ENCODE data around the gene WDR90.
A peak's percentile ranks its signal among the peaks of the same experiment; 100 is the strongest.

WDR90 gene

DNA sequence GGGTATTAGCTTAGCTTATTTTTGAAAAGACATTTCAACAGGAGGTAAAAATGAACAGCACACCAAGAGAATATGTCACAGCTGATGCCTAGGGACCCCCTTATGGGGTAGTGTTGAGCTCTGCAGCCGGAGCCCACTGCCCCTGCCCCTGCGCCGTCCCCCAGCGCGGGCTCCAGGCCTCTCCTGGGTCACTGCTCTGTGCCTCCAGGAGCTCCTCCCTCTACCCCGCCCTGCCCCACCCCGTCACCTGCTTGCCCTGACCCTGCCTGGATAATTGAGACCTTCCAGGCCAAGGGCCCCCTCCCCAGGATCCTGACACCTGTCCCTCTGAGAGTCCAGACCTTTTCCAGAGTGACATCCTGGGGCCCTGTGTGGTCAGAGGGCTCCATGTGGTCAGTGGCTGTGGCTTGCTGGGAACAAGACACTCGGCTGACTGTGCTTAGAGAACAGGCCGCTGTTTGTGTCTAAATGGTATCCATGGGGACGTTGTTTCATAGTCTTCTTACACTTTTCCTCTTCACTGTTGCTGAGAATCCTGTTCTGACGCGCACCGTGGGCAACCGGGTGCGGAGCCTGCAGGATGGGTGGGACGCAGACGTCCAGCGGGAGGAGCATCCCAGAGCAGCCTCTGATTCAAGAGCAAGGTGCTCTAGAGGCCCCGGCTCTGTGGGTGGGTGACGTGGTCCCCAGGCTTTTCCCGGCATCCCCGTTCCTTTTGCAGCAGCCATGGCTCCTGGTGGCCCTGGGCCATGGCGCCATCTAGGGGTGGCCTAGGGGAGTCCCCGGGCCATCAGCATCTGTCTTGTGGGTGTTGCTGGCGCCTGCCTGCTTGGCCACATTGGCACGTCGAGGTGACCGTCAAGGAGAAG, 38.4 kb upstream of the WDR90 start:
- Histone ChIP-seq H3K4me1 (peaks cover 0 to 57% (median 44%) of the 10 kb centered on the region in 10 experiments; a peak in 16 of 20 replicates), H3K27ac (peak overlapping the region in 3 of 11 experiments; percentile 28 to 32 (median 30); a peak in 2 of 22 replicates), H3K4me2 (peak overlapping the region in 8 of 11 experiments; percentile 51 to 83 (median 71); a peak in 15 of 22 replicates), H3K9ac (peak overlapping the region in 5 of 11 experiments; percentile 24 to 65 (median 54); a peak in 8 of 22 replicates), H3K27me3 (no peaks in the 10 kb centered on the region), H3K36me3 (peaks cover 9 to 38% (median 23%) of the 10 kb centered on the region in 11 experiments; a peak in 18 of 22 replicates), H4K20me1 (peaks cover 32 to 73% (median 57%) of the 10 kb centered on the region in 11 experiments; a peak in 21 of 22 replicates), H3K9me3 (replicated peaks in 1 of 11) (peaks cover 0 to 44% (median 34%) of the 10 kb centered on the region in 11 experiments; a peak in 21 of 22 replicates), H3K4me3 (no peak overlapping the region)
- no peak for TF ChIP-seq Cebpa-rat (IDR thresholded peaks at IDR 0.05)

DNA sequence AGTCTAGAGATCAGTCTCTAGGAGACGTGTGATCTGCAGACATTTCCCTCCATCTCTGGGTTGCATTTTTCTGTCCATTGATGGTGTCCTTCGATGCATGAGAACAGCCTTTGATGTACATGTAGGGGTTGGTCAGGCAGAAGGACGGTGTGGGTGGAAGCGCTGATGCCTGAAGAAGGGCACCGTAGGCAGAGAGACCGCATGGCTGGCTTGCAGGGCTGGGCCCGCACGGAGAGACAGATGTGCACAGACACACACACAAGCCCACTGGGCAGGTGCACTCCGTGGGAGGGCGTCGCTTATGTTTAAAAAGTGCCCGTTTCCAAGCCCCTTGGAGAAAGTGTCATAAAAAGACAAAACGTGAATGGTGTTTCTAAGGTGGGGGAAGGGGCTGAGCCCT, 34.0 kb upstream of the WDR90 start:
- TF ChIP-seq Cebpa-rat (IDR thresholded peaks at IDR 0.05): no peak
- Histone ChIP-seq H3K4me2 (peak overlapping the region in 9 of 11 experiments; percentile 13 to 82 (median 56); a peak in 16 of 22 replicates), H3K4me1 (peaks cover 0 to 36% (median 28%) of the 10 kb centered on the region in 10 experiments; a peak in 16 of 20 replicates), H3K27ac (no peak overlapping the region), H3K36me3 (peaks cover 8 to 35% (median 15%) of the 10 kb centered on the region in 11 experiments; a peak in 15 of 22 replicates), H3K9me3 (replicated peaks in 1 of 11) (peaks cover 0 to 22% (median 15%) of the 10 kb centered on the region in 11 experiments; a peak in 19 of 22 replicates), H4K20me1 (peaks cover 25 to 78% (median 67%) of the 10 kb centered on the region in 11 experiments; a peak in 21 of 22 replicates), H3K9ac (peak overlapping the region in 1 of 11 experiments; percentile 44; a peak in 1 of 22 replicates), H3K27me3 (no peaks in the 10 kb centered on the region), H3K4me3 (no peak overlapping the region)

DNA sequence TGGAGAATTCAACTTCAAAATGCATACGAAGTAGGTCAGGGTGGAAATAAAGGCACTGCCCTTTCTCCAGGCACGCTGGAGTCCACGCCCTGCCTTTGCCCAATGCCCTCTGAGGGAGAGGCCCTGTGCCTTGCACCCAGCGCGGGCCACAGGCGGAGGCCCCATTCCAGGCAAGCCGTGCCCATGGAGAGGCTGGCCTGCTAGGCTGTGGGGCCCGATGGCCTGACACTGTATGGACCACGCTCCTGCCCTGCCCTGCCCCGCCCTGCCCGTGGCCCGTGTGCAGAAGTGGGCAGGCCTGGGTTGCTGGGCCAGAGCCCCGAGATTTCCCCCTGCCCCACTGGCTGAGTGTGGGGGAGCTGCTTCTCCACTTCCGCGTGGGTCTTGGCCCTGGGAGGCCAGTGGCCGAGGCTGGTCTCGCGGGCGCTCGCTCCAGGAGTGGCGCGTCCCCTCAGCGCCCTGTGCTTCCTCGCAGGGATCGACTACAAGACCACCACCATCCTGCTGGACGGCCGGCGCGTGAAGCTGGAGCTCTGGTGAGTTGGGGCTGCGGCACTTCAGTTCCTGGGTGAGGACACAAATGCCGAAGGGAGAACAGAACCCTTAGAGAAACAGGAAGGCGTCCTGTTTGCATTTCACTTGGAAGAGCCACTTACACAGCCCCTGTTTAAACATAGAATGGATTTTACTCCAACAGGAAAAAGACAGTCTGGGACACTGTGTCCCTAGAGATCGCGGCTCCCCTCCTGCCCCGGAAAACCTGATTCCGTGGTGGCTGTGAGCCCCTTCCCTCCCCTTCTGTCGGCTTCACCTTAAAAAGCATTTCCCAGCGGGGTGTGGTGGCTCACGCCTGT, 32.2 kb upstream of the WDR90 start:
- Histone ChIP-seq H3K27ac (no peak overlapping the region), H3K27me3 (no peaks in the 10 kb centered on the region), H3K4me2 (no peak overlapping the region), H3K9ac (no peak overlapping the region), H3K4me3 (no peak overlapping the region), H4K20me1 (peaks cover 29 to 82% (median 66%) of the 10 kb centered on the region in 11 experiments; a peak in 21 of 22 replicates), H3K9me3 (replicated peaks in 1 of 11) (peaks cover 0 to 13% (median 12%) of the 10 kb centered on the region in 11 experiments; a peak in 19 of 22 replicates), H3K4me1 (peaks cover 0 to 38% (median 31%) of the 10 kb centered on the region in 10 experiments; a peak in 16 of 20 replicates), H3K36me3 (peaks cover 8 to 37% (median 15%) of the 10 kb centered on the region in 11 experiments; a peak in 15 of 22 replicates)
- TF ChIP-seq Cebpa-rat (IDR thresholded peaks at IDR 0.05): no peak

DNA sequence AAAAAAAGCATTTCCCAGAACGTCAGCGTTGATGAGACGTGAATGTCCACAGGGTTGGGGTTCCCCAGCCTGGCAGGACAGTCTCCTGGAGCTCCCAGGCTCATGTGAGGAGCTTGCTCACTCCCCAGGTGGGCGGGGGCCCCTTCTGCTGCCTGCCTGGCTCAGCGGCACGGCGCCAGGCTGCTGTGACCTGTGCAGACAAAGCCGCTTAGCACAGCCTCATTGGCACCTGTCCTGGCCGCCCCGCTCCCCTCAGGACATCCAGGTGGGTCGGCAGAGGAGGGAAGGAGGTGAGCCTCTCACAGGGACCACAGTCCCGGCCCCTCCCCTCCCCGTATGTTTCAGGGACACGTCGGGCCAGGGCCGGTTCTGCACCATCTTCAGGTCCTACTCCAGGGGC, 31.3 kb upstream of the WDR90 start:
- Histone ChIP-seq H3K4me2 (no peak overlapping the region), H3K27ac (no peak overlapping the region), H3K4me3 (no peak overlapping the region), H4K20me1 (peaks cover 29 to 91% (median 75%) of the 10 kb centered on the region in 11 experiments; a peak in 21 of 22 replicates), H3K36me3 (peaks cover 8 to 37% (median 15%) of the 10 kb centered on the region in 11 experiments; a peak in 15 of 22 replicates), H3K9ac (no peak overlapping the region), H3K9me3 (replicated peaks in 1 of 11) (peaks cover 0 to 13% (median 12%) of the 10 kb centered on the region in 11 experiments; a peak in 19 of 22 replicates), H3K4me1 (peaks cover 0 to 45% (median 35%) of the 10 kb centered on the region in 10 experiments; a peak in 16 of 20 replicates), H3K27me3 (no peaks in the 10 kb centered on the region)
- no peak for TF ChIP-seq Cebpa-rat (IDR thresholded peaks at IDR 0.05)

DNA sequence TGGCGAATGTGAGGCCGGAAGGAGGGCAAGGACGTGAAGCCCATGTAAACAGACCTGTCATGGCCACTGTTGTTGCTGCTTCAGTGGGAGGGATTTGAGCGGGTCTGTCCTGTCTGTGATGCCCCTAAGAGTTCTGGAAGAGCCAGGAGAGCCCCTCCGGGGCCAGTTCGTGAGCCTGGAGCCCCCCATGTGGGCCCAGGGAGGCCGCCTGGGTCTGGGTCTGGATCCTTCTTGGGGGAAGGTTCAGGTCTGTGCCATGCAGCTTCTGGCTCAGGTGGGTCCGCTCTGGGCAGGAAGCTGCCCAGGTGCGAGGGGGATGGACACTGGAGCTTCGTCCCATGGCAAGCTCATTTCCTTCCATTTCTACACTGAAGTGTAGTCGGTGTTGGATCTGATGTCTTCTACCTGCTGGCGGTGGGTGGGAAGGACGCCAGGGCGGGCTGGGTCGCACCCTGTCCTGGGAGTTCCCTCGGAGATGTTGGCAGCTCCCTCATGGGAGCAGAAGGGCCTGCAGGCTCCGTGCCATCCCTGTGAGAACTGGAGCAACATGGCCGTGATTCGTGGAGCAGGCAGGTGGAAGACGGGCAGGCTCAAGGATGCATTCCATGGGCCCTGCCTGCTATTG, 29.6 kb upstream of the WDR90 start:
- peaks cover 25 to 97% (median 81%) of the 10 kb centered on the region in 11 experiments; a peak in 21 of 22 replicates for H4K20me1 ChIP-seq

DNA sequence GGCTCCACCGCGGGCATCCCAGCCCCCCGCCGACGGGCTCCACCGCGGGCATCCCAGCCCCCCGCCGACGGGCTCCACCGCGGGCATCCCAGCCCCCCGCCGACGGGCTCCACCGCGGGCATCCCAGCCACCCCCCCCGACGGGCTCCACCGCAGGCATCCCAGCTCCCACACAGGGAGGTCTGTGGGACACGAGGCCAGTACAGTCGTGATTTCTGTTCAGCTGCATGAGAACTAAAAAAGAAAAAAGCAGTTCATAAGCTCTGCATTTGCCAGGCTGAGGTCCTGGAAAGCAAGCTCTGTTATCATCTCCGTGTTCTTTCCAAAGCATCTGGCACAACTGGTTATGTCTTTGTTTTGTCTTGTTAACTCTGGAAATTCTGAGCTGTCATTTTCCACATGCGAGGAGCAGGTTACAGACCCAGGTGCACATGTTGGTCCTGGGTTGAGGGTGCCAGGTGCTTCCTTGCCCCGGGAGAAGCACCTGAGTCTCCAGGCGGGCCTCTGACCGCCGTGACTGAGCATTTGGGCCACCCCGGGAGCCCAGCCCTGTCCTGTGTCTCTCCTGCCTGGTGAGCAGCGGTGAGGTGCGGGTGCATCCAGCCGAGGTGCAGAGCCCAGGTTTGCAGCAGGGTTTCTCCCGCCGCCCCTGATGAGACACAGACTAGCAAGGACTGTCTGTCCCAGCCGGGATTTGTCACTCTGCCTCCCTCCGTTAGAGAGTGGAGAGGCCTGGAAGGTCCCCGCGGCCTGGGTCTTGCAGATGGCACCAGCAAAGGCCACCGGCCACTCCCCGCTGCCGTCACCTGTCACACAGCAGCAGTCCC, 28.3 kb upstream of the WDR90 start:
- H3K4me2 ChIP-seq: peak overlapping the region in 8 of 11 experiments; percentile 10 to 62 (median 38); a peak in 13 of 22 replicates
- H3K9ac ChIP-seq: peak overlapping the region in 4 of 11 experiments; percentile 6 to 41 (median 18); a peak in 4 of 22 replicates
- H3K4me1 ChIP-seq: peaks cover 0 to 46% (median 36%) of the 10 kb centered on the region in 10 experiments; a peak in 16 of 20 replicates
- H4K20me1 ChIP-seq: peaks cover 24 to 97% (median 81%) of the 10 kb centered on the region in 11 experiments; a peak in 21 of 22 replicates
- H3K27me3 ChIP-seq: no peaks in the 10 kb centered on the region
- no peaks in the 10 kb centered on the region for H3K9me3 ChIP-seq (replicated peaks in 1 of 11)
- no peak overlapping the region for H3K27ac ChIP-seq
- no peak overlapping the region for H3K4me3 ChIP-seq
- no peak for TF ChIP-seq Cebpa-rat (IDR thresholded peaks at IDR 0.05)
- peaks cover 0 to 33% (median 13%) of the 10 kb centered on the region in 11 experiments; a peak in 13 of 22 replicates for H3K36me3 ChIP-seq

More for the DNA sequence above, 29.6 kb upstream of the WDR90 start:
- Histone ChIP-seq H3K4me3 (no peak overlapping the region), H3K27me3 (no peaks in the 10 kb centered on the region), H3K4me1 (peaks cover 0 to 48% (median 36%) of the 10 kb centered on the region in 10 experiments; a peak in 16 of 20 replicates), H3K36me3 (peaks cover 0 to 27% (median 6%) of the 10 kb centered on the region in 11 experiments; a peak in 11 of 22 replicates), H3K9ac (no peak overlapping the region), H3K27ac (no peak overlapping the region), H3K9me3 (replicated peaks in 1 of 11) (no peaks in the 10 kb centered on the region), H3K4me2 (no peak overlapping the region)
- TF ChIP-seq Cebpa-rat (IDR thresholded peaks at IDR 0.05): no peak

DNA sequence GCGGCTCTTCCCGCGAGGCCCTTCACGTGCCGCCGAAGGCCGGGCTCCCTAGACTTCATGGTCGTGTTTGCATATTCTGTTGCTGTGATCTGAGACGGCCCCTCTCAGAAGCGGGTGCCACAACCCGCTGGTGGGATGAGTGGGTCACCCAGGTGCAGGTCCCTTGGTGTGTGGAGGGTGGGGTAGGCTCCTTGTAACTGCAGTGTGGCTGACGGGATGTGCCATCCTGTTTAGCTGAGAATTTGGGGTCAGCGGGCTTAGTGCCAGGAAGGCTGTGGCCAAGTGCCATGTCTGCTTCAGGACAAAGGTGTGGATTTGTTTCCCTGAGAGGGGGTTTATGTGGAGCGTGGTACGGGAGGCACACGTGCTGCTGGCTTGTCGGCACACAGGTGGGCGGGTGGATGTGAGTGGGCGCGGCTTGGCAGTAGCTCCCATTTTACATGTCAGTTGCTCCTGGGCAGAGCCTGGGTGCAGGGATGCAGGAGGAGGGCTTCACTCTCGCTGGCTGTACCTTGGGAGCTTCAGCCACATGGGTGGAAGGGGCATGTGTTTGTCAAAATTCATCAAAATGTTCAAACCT, 27.5 kb upstream of the WDR90 start:
- TF ChIP-seq Cebpa-rat (IDR thresholded peaks at IDR 0.05): no peak
- Histone ChIP-seq H3K27ac (no peak overlapping the region), H3K4me3 (no peak overlapping the region), H3K4me1 (peaks cover 5 to 46% (median 39%) of the 10 kb centered on the region in 10 experiments; a peak in 19 of 20 replicates), H3K9me3 (replicated peaks in 1 of 11) (no peaks in the 10 kb centered on the region), H3K9ac (peak overlapping the region in 4 of 11 experiments; percentile 7 to 41 (median 33); a peak in 4 of 22 replicates), H3K4me2 (peak overlapping the region in 8 of 11 experiments; percentile 10 to 62 (median 38); a peak in 14 of 22 replicates), H3K36me3 (peaks cover 0 to 40% (median 18%) of the 10 kb centered on the region in 11 experiments; a peak in 14 of 22 replicates), H4K20me1 (peaks cover 24 to 97% (median 80%) of the 10 kb centered on the region in 11 experiments; a peak in 21 of 22 replicates), H3K27me3 (no peaks in the 10 kb centered on the region)
